Hepatocyte (in vitro differentiated cells): ENCODE measurements around the gene BCAS4. TPM values are rescaled to one million over a fixed set of nuclear protein-coding genes. Genes with fewer than 3 reads are reported as not detected.

Experiments used
- DNase-seq: peaks from one replicate; pipeline ENCODE4 v3.0.0-alpha.2; 2016; ENCODE audit warnings: low spot score
- H2AFZ ChIP-seq: fragments of 200-600 bp; sonication (generic); 2 replicates; pipeline ENCODE4 v1.6.0; 2016; ENCODE audit warnings: antibody characterized with exemption, mild to moderate bottlenecking
- H3K27ac ChIP-seq: fragments of 200-600 bp; sonication (generic); 2 replicates; pipeline ENCODE4 v1.5.1; 2016; ENCODE audit warnings: mild to moderate bottlenecking
- H3K27me3 ChIP-seq: fragments of 200-600 bp; sonication (generic); 2 replicates; pipeline ENCODE4 v1.6.1; 2016
- H3K36me3 ChIP-seq: fragments of 200-600 bp; sonication (generic); replicated peaks from 2 replicates; pipeline ENCODE4 v1.5.1; 2016; ENCODE audit warnings: low read depth; ENCODE audit not compliant: insufficient read depth
- H3K4me1 ChIP-seq: fragments of 200-600 bp; sonication (generic); 2 replicates; pipeline ENCODE4 v1.5.1; 2016; ENCODE audit warnings: mild to moderate bottlenecking, moderate library complexity; ENCODE audit not compliant: insufficient read depth
- H3K4me2 ChIP-seq: fragments of 200-600 bp; sonication (generic); 2 replicates; pipeline ENCODE4 v1.6.0; 2016
- H3K4me3 ChIP-seq: fragments of 200-600 bp; sonication (generic); 2 replicates; pipeline ENCODE4 v1.5.1; 2016; ENCODE audit warnings: mild to moderate bottlenecking
- H3K79me2 ChIP-seq: fragments of 200-600 bp; sonication (generic); 2 replicates; pipeline ENCODE4 v1.6.0; 2017; ENCODE audit warnings: mild to moderate bottlenecking
- H3K9me2 ChIP-seq: fragments of 200-600 bp; sonication (generic); replicated peaks from 2 replicates; pipeline ENCODE4 v1.6.0; 2017; ENCODE audit warnings: mild to moderate bottlenecking; ENCODE audit not compliant: insufficient read depth
- H3K9me3 ChIP-seq: fragments of 200-600 bp; sonication (generic); 2 replicates; pipeline ENCODE4 v1.5.1; 2016; ENCODE audit warnings: low read depth, mild to moderate bottlenecking
- H4K20me1 ChIP-seq: fragments of 200-600 bp; sonication (generic); 2 replicates; pipeline ENCODE4 v1.6.0; 2016; ENCODE audit warnings: mild to moderate bottlenecking; ENCODE audit not compliant: insufficient read depth, poor library complexity, severe bottlenecking
- CTCF ChIP-seq: fragments of 200-600 bp; sonication (generic); IDR thresholded peaks from 2 replicates; pipeline ENCODE4 v1.5.1; 2016; ENCODE audit warnings: antibody characterized with exemption, mild to moderate bottlenecking; ENCODE audit not compliant: poor library complexity
- EZH2 ChIP-seq: fragments of 200-600 bp; sonication (generic); IDR thresholded peaks from 2 replicates; pipeline ENCODE4 v1.6.1; 2016; ENCODE audit warnings: antibody characterized with exemption, mild to moderate bottlenecking, borderline replicate concordance
- EZH2phosphoT487 ChIP-seq: fragments of 200-600 bp; sonication (generic); IDR thresholded peaks from one replicate; pipeline ENCODE4 v1.6.1; 2018; ENCODE audit warnings: antibody characterized with exemption, mild to moderate bottlenecking, low read depth, moderate library complexity; ENCODE audit not compliant: unreplicated experiment, severe bottlenecking
- WGBS: methylation state at CpG from one replicate; pipeline ENCODE4 v1.1.6; 2016; ENCODE audit warnings: low lambda C conversion rate; ENCODE audit errors: missing lambda C conversion rate; 5-methylcytosine and 5-hydroxymethylcytosine counted together
- polyA plus RNA-seq: library from polyadenylated mRNA; unstranded; fragments of >200 nt; fragmentation: Nextera tagmentation; extraction: Ambion mirVana; gene quantifications from 2 replicates; pipeline ENCODE4 v1.2.1, GENCODE V29; 2016
- total RNA-seq: library from RNA; depleted of rRNA; stranded (reverse); fragments of >200 nt; gene quantifications from 2 replicates; pipeline ENCODE4 v1.2.3, GENCODE V29; 2014

The BCAS4 gene
- total and polyA plus RNA-seq, 2 experiments from 2014 or later: 5.6 to 21.6 TPM

- no peak overlapping the region for H3K27ac ChIP-seq
- no peak overlapping the region for H2AFZ ChIP-seq
- H3K9me2 ChIP-seq: no peaks in the 10 kb centered on the region
- no peaks in the 10 kb centered on the region for H3K9me3 ChIP-seq
- no peak overlapping the region for H3K4me3 ChIP-seq
- DNase-seq: no peak
- H3K36me3 ChIP-seq: no peaks in the 10 kb centered on the region
- H4K20me1 ChIP-seq: no peaks in the 10 kb centered on the region
- TF ChIP-seq EZH2: no peak
- no peak for TF ChIP-seq EZH2phosphoT487
- no peak for TF ChIP-seq CTCF
- H3K4me2 ChIP-seq: no peak overlapping the region
- peaks cover 2% of the 10 kb centered on the region for H3K79me2 ChIP-seq
- H3K27me3 ChIP-seq: no peaks in the 10 kb centered on the region
- WGBS: 70% methylated on average over 11 of the region's 11 CpGs
- H3K4me1 ChIP-seq: no peaks in the 10 kb centered on the region
Observed at GRCh38 chr20:50804437-50805348, 9.8 kb downstream of the BCAS4 start.

GRCh38 chr20:50805349-50805684 is 10.5 kb downstream of the BCAS4 start:
- TF ChIP-seq CTCF: no peak
- no peak for TF ChIP-seq EZH2phosphoT487
- no peak for TF ChIP-seq EZH2
- Histone ChIP-seq H3K27me3 (no peaks in the 10 kb centered on the region), H4K20me1 (no peaks in the 10 kb centered on the region), H2AFZ (no peak overlapping the region), H3K4me3 (no peak overlapping the region), H3K9me2 (no peaks in the 10 kb centered on the region), H3K79me2 (peaks cover 7% of the 10 kb centered on the region), H3K9me3 (no peaks in the 10 kb centered on the region), H3K27ac (no peak overlapping the region), H3K4me1 (no peaks in the 10 kb centered on the region), H3K4me2 (no peak overlapping the region), H3K36me3 (no peaks in the 10 kb centered on the region)
- 89% methylated on average over 1 of the region's 1 CpG for WGBS
- DNase-seq: no peak

- Histone ChIP-seq H3K27me3 (no peaks in the 10 kb centered on the region), H2AFZ (no peak overlapping the region), H3K4me1 (no peaks in the 10 kb centered on the region), H3K9me3 (no peaks in the 10 kb centered on the region), H3K9me2 (no peaks in the 10 kb centered on the region), H3K27ac (no peak overlapping the region), H3K79me2 (peaks cover 7% of the 10 kb centered on the region), H3K4me2 (no peak overlapping the region), H4K20me1 (no peaks in the 10 kb centered on the region), H3K36me3 (no peaks in the 10 kb centered on the region), H3K4me3 (no peak overlapping the region)
- whole genome bisulfite sequencing: 95% methylated on average over 5 of the region's 5 CpGs
- TF ChIP-seq EZH2 (no peak), CTCF (no peak), EZH2phosphoT487 (no peak)
- no peak for DNase-seq
Observed at GRCh38 chr20:50806126-50806768, 11.4 kb downstream of the BCAS4 start.
